GM12872 (cell line): Measurements from ENCODE around the gene CDH8.

Source experiments
- TF ChIP-seq, protein P1 (sequence below): IDR thresholded peaks from 3 replicates; pipeline ENCODE4 v1.5.1; 2011; ENCODE audit warnings: low read depth, mild to moderate bottlenecking, low read length, moderate library complexity; ENCODE audit not compliant: insufficient read depth

The CDH8 gene

DNA sequence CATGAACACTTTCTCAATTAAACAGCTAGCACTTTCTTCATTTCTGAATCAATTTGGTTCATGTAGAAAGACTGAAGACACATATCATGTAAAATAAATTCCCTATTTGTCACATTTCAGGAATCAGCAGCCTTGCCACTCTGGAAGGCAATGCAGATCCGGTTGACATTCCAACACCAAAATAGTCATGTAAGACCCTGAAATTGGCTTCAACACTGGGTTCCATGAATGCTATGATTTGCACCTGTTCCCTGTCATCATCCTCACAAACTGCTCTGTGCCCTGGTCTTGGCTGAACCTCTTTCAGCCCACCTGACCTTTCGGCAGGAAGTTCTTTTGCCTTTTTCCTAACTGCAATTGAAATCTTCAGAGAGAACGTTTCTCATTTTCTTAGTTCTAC is 156.9 kb downstream of the CDH8 start:
- TF ChIP-seq, protein P1, sequence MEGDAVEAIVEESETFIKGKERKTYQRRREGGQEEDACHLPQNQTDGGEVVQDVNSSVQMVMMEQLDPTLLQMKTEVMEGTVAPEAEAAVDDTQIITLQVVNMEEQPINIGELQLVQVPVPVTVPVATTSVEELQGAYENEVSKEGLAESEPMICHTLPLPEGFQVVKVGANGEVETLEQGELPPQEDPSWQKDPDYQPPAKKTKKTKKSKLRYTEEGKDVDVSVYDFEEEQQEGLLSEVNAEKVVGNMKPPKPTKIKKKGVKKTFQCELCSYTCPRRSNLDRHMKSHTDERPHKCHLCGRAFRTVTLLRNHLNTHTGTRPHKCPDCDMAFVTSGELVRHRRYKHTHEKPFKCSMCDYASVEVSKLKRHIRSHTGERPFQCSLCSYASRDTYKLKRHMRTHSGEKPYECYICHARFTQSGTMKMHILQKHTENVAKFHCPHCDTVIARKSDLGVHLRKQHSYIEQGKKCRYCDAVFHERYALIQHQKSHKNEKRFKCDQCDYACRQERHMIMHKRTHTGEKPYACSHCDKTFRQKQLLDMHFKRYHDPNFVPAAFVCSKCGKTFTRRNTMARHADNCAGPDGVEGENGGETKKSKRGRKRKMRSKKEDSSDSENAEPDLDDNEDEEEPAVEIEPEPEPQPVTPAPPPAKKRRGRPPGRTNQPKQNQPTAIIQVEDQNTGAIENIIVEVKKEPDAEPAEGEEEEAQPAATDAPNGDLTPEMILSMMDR, result no peak

DNA sequence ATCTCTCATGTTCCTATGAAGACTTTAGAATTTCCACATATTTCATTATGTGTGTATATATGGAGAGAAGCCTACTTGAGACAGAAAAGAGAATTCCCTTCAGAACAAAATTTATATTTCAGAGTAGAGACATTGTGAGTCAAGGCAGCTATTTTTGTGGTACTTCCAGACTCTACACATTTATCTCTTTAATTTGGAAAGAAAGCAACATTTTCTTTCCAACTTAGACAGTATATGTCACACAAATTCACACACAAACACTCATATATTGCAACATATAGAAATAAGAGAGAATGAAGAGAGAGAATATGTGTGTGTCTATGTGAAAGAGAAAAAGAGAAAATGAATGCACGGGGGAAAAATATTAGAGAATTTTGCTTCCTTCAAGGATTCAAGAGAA is 158.8 kb downstream of the CDH8 start:
- TF ChIP-seq, protein P1, result no peak

DNA sequence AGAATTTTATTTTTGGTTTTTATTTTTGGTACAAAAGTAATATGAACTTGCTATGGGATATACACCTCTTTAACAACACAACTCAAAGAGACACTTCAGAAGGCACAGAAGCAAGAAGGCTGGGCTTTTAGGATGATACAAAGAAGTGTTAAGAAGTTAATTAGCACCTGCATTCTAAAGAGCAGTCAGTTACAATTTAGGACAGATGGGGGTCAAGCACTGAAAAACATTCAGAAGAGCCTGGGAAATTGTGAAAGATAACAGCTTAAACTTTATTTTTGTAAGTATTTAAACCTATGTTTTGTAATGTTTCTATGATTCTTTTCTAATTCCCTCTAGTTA is 163.5 kb downstream of the CDH8 start:
- TF ChIP-seq, protein P1, result no peak

GRCh38 chr16:61871837-61872777 is 164.1 kb downstream of the CDH8 start:
- TF ChIP-seq, protein P1, result no peak

- TF ChIP-seq, protein P1, result no peak
These were observed 173.8 kb downstream of the CDH8 start for GRCh38 chr16:61862221-61863155.

GRCh38 chr16:61858988-61859387 is 177.2 kb downstream of the CDH8 start:
- TF ChIP-seq, protein P1, result no peak

- TF ChIP-seq, protein P1, result no peak
These were observed 193.6 kb downstream of the CDH8 start for GRCh38 chr16:61842666-61843065.
